Measurements from ENCODE around the gene PPA1.
"Not testable (repeated sequence)": the region's sequence is repeated elsewhere in the genome, so short reads cannot be mapped to it uniquely, and the experiment has no call there.

Gene PPA1

DNA sequence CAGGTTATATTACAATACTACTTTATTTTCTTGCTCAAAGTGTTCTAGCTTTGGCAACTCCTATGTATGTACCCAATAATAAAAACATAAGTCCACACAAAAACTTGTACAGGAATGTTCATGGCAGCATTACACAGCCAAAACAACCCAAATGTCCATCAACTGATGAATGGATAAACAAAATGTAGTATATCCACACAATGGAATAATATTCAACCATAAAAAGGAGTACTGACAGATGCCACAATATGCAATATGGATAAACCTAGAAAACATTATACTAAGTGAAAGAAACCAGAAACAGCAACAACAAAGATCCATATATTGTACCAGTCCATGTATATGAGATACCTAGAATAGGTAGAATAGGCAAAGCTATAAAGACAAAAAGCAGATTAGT lies 21.0 kb downstream of the PPA1 start:
- no peak for DNase-seq
- ATAC-seq: no peak

DNA sequence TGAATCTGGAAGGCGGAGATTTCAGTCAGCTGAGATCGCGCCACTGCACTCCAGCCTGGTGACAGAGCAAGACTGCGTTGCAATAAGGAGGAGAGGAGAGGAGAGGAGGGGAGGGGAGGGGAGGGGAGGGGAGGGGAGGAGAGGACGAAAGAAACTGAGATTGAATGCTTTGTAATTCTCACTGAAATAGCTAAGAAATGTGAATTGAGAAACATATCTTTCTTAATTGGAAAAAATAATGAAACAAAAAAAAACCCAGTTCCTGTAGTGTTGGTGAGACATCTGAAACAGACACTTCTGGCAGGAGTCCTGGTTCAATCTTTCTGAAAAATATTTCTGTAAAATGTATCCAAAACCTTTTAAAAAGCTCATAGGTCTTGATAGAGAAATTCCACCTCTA lies 26.5 kb downstream of the PPA1 start:
- ATAC-seq: no peak
- no peak for DNase-seq

DNA sequence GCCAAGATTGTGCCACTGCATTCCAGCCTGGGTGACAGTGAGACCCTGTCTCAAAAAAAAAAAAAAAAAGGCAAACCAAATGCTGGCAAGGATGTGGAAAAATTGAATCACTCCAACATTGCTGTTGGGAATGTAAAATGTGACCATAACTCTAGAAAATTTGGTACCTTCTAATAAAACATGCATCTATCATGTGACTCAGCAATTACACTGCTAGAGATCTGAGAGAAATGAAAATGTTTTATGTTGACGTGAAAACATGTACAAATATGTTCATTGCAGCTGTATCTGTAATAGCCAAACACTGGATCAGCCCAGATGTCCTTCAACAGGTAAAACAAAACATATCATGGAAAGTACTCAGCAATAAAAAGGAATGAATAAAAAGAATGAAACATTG lies 32.1 kb downstream of the PPA1 start:
- DNase-seq: no peak
- no peak for ATAC-seq

DNA sequence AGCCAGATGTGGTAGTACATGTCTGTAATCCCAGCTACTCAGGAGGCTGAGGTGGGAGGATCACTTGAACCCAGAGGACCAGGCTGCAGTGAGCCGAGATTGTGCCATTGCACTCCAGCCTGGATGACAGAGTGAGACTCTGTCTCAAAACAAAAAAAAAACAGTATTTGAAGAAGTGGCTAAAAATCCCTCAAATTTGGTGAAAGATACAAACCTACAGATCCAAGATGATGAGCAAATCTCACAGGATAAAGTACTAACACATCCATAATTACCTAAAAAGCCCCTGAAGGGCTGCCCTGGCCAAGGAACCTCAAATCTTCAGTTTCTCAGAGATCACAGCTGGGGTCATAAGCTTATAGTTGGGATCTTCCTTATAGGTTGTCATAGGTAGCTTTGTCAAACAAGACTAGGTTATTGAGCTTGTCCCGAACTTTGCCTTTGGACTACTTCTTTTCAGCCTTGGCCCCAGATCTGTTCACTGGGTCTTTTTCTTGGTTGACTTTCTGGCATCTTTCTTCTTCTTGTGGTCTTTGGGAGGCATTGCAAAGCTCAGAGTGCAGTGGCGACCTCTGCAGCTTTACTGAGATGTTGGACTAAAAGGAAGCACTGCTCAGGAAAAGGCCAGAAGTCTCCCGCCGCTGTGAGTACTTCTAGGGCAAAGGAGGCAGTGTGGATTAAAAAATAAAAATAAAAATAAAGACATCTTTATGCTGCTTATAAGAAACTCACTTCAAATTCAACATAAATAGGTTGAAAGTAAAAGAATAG lies 34.3 kb downstream of the PPA1 start:
- ATAC-seq: no peak
- no peak for DNase-seq

DNA sequence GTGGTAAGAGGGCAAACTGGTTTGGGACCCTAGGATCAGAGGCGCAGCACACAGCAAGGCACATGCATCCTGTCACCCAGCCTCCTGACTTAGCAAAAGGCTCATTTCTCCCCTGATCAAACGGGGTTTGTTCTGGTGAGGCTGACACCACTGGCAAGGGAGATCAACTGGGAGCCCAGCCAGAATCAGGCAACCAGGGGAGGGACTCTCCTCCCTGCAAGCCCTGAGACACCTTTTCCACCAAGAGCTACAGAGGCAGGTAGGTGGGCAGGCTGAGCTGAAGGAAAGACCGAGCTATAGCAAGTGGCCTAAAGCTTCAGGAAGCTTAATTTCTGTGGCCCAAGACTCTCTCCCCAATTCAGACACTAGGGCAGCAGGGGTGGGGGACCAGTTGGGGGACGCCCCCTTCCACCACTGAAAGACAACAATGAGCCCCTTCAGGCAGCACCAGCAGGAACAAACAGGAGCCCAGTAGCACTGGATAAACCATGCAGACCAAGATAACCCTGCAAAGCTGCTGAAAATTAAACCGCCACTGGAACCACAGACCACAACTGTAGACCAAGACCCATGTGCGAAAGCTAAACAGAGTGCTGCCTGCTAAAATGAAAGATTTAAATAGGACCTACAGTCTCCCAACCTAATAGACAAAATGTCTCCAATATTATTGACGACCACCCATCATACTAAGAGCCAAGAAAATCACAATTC lies 35.8 kb downstream of the PPA1 start:
- DNase-seq (no peak), ATAC-seq (peak; percentile 56)

DNA sequence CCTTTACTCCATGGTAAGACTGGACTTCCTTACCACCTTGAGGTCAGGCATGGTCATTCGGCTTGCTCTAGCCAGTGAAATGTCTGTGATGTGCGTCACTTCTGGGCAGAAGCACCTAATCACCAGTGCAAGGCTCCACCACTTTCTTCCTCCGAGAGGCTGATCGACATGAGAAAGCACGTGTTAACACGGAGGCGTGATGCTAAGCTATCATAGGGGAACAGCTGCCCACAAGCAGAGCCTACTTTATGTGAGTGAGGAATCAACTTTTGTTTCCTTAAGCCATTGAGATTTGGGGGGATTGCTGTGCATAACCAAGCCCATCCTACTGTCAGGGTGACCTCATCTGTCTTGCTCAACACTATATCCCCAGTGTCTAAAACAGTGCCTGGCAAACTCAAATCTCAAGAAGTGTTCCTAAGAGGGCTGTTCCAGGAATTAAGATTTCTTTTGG lies 39.8 kb downstream of the PPA1 start:
- DNase-seq (no peak), ATAC-seq (no peak)

DNA sequence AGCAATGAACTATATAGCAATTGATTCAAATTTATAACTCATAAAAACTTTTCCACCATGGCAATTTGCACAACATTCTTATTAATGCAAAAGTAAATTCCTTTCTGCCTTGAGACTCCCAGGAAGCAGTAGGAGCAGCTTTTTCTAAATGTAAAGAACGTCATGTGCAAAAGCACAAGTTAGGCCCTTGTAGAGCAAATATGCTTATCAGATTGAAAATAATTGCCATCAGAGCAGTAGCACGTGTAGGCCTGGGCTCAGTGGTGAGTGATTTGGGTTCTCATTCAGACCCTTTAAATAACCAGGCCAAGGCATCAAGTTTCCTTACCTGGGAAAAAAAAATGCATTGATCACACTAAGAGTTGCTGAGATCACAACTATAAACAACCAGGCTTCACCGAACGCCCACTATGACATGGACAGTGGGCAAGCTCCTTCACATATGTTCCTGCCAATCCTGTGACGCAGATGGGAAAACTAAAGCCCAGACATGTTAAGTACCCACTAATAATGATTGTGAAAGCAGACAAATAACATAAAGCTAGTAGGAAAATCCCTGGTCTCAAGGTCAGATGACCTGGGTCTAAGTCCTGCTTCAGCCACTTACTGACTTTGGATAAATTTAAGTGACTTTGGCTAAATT lies 40.8 kb downstream of the PPA1 start:
- ATAC-seq: no peak
- no peak for DNase-seq

DNA sequence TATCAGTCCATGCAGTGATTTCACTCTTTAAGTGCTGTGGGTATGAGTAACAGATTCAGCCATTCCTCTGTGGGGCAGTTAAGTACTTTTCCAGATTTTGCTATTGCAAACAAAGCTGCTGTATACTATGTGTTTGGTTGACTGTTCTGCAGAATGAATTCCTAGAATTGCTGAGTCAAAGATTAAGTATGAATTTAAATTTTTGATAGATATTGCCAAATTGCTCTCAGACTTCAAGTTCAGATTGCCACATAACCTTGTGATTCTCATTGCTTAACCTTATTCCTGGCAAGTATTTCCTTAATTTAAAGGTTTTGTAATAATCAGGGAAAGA lies 41.3 kb downstream of the PPA1 start:
- no peak for DNase-seq

DNA sequence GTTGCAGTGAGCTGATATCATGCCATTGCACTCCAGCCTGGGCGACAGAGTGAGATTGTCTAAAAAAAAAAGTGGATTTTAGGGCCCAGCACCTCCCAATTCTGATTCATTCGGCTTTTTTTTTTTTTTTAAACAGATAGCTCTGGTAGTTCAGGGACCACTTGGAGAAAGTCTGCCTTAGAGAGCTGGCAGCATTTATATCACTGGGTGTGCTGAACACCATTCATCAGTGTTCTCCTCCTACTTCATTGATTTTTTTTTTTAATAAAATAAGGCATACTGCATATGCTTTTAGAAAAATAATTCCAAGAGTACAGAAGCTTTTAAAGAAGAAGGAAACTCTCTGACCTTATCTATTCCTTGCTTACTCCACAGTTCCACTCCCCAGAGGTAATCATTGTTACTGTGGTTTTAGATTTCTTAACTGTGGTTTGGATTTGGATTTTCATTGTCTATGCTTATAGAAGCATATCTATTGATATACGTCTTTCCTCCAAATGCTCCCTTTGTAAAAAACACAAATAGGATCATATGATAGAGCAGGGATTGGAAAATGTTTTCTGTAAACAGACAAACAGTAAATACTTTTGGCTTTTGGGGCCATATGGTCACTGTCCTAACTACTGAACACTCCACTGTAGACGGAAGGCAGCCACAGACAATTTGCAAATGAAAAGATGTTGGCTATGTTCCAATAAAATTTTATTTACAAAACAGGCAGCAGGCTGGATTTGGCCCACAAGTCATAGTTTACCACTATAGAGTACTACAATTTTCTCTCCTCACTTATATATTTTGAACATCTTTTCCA lies 41.9 kb downstream of the PPA1 start:
- ATAC-seq (no peak), DNase-seq (no peak)

More for the DNA sequence above, 41.3 kb downstream of the PPA1 start:
- ATAC-seq: no peak

DNA sequence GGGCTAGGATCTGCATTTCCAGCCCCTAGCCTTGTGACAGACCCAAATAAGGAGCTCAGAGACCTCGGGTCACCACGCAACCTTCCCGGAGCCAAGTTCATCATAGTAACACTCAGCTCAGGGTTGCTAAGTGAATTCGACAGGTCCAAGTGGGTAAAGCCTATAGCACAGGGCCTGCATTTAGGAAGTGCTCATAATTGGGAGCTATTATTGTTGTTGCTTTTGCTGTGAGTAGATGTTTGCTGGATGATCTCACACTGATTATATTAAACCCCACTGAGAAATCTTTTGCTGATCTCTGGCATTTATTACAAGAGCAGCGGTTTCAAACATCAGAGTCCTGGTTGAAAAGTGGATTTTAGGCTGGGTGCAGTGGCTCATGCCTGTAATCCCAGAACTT lies 42.6 kb downstream of the PPA1 start:
- no peak for DNase-seq
- no peak for ATAC-seq

DNA sequence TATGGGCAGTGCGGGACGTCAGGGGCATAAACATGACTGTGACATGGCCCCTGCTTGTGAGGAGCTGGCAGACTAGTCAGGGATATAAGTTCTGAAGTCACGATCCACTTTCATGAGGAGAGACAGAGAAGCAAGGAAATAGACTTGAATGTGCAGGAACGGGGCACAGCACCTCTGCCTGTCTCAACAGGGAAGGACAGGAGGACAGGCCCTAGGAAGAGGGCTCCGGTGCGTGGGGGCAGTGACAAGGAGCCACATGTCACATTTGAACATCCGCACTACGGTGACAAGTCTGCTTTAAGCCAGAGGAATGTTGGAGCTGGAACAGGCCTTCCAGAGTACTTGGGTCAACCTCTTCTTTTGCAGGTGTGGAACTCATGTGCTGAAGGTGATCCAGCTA lies 43.1 kb downstream of the PPA1 start:
- ATAC-seq (no peak), DNase-seq (no peak)

DNA sequence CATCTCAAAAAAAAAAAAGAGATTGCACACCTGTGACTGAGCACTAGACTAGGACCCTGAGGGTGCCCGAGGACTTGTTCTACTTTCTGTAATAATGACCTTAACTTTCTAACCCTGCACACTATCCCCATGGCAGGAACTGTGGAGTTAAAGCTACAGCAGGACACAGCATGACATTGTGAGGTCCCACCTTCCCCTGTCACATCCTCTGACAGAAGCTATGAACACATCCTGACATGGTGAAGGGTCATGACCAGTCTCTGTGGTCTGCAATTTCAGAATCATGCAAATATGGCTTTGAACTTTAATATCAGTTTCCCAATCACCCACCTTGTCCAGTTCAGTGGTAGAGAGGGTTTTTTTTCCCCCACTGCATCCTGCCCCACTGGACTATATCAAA lies 44.5 kb downstream of the PPA1 start:
- ATAC-seq (no peak), DNase-seq (no peak)

DNA sequence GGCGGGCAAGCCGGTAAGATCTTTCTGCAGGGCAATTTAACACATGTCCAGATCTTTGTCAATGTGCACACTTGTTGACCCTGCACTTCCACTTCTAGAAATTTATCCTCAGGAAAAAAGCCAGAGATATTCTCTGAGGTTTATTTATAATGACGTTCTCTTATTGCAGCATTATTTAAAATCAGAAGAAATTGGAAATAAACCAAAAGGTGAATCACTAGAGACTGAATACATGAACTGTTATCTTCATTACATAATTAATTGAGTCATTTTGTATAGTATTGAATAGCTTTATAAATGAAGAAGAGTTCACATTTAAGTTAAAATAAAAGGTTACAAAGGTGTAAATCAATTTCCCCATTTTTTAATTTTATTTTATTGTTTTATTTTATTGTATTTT lies 46.7 kb downstream of the PPA1 start:
- no peak for DNase-seq
- ATAC-seq: no peak

DNA sequence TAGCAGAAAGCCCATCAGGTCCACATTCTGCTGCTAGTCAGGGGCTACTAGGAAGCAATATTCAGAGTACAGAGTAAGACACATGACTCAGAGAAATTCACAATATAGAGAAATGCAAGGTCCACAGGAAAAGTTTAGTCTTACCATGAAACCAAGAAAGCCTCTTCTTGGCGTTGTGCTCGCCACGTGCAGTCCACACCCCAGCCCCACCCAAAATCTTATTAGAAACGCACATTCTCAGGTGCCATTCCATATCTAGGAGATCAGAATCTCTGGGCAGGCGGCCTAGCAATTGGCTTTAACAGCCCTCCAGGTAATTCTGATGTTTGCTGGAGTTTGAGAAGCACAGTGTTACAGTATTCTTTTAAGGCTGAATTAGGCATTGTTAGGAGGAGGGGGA lies 47.1 kb downstream of the PPA1 start:
- no peak for ATAC-seq

DNA sequence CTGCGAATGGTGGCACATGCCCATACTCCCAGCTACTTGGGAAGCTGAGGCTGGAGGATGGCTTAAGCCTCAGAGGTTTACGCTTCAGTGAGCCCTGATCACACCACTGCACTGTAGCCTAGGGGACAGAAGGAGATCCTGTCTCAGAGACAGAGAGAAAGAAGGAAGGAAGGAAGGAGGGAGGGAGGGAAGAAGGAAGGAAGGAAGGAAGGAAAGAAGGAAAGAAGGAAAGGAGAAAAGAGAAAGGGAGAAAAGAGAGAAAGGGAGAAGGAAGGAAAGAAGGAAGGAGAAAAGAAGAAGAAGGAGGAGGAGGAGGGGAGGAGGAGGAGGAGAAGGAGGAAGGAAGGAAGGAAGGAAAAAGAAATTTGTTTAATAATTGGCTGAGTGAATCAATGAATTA lies 49.9 kb downstream of the PPA1 start:
- DNase-seq: no peak
- no peak for ATAC-seq

More for the DNA sequence above, 47.1 kb downstream of the PPA1 start:
- no peak for DNase-seq

DNA sequence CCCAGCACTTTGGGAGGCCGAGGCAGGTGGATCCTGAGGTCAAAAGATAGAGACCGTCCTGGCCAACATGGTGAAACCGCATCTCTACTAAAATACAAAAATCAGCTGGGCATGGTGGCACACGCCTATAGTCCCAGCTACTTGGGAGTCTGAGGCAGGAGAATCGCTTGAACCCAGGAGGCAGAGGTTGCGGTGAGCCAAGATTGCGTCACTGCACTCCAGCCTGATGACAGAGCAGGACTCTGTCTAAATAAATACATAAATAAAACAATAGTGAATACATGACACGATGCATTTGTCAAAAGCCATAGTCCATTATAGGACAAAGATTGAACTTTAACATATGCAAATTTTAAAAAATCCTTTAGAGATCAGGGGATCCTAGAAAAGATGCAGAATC lies 54.0 kb downstream of the PPA1 start:
- not testable (repeated sequence) for DNase-seq, ATAC-seq

DNA sequence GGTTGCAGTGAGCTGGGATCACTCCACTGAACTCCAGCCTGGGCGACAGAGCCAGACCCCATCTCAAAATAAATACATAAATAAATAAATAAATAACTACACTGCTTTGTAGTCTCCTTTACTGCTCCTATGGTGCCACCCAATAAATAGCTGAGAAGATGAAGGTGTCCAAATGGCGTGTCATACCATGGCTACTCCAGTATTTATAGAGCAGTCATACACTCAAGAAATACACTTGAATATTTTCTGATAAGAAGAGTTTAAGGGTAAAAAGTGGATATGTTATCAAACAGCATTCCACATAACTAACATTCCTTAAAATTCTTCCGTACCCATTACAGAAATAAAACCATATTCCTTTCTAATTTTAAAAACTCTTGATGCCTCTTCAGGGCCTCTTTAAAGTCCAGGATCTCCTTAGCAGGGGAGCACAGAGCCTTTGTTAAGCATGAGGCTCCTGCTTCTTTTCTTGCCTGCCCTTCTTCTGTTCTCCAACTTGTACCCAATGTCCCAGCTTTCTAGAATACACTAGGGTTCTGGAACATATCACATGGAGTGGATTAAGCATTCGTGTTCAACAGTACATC lies 55.0 kb downstream of the PPA1 start:
- DNase-seq (no peak), ATAC-seq (no peak)

DNA sequence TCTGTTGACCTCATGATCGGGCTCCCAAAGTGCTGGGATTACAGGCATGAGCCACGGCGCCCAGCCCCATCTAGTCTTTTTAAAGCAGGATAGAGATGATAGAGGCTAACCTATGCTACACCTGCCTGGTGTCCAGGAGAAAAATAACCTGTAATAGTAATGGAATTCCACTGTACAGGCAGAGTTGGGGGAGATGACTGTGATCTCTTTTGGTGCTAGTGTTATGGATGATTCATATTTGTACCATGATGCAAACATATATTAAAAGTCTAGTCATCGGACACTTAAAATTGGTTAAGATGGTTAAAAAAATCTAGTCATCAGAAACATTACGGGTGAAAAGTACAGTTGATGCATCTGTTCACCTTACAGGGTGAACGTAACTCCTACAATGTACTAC lies 56.8 kb downstream of the PPA1 start:
- no peak for ATAC-seq
- no peak for DNase-seq

DNA sequence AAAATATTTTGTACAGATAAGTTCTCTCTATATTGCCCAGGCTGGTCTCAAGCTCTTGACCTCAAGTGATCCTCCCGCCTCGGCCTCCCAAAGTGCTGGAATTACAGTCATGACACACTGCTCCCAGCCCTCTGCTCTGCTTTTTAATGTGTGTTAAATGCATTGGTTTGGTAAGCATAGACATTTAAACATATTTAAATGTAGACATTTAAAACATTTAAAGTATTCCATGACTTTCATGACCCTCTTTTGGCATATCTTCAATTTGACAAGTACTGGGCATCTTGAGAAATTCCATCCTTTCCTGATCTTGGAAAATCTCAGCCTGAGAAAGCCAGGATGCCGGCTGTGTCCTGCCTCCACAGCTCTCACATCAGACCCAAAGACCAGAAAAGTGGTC lies 57.7 kb downstream of the PPA1 start:
- DNase-seq: no peak
- ATAC-seq: no peak

DNA sequence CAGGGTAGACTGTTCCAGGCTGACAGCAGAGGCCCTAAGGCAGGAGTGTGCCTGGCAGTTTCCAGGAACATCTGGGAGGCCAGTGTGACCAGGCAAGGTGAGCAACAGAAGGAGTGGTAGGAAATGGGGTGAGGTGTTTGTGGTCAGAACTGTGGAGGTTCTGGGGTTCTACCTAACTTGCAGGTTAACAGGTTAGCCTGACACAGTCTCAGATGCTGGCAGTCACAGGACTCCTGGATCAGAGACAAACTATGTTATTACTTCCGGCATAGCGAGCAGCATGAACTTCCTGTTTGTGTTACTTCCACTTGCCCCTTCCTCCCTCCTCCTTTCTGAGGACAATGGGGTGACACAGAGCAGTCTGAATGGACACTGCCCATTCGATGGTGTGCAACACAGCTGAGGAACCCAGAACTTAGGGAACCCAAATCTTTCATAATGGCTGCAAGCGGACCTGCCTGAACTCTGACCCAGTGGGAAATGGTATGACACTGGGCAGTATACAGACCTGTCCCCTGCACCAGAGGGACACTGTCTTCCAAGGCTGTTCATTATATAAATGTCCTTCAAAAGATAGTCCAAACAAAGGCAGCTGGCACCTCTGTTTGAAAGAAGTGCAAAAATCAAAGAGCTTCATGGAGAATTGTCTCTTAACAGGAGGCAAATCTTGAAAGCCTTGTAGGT lies 59.0 kb downstream of the PPA1 start:
- DNase-seq: peak; percentile 29
- no peak for ATAC-seq

DNA sequence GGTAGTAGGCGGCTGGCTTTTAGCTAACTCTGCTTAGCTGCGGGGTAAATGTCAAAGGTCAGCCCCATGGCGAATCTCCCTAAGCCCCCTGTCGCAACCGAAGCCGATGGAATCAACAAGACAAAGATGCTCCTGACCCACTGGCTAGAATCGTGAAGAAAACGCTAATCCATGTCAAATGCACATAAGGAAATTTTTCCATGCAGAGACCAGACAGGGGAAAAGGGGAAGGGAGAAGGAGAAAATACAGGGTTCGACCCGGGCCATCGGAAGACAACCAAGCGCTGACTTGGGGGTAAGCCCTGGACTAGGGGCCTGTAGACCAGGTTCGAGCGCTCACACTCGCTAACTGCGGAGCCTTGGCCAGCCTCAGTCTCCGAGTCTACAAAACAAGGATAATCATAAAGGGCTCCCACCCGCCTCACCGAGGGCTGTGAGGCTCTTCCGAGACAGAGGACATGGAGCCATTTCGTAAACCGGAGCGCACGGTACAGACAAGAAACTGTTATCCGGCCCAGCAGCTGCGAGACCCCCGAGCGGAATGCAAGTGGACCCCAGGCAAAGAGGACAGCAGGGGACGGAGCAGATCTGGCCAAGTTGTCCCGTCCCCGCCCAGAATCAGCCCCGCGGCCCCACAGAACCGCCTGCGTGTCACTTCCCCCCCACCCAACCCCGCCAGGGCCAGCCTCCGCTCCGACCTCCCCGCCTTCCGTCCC lies 63.4 kb downstream of the PPA1 start:
- ATAC-seq (peak; percentile 11), DNase-seq (peak; percentile 27)
